H1 (cell line): Measurements from ENCODE around the gene CDCA4.

Experiments used
- CEBPB ChIP-seq: IDR thresholded peaks from 2 replicates; pipeline ENCODE4 v1.6.1; 2012; ENCODE audit warnings: low read depth, low read length
- CHD1 ChIP-seq: IDR thresholded peaks from 2 replicates; pipeline ENCODE4 v1.6.1; 2012; ENCODE audit warnings: low read depth, low read length, improper control_type of control experiment
- CTCF ChIP-seq, 3 experiments: IDR thresholded peaks; 1 replicate in 2 of 3; 2 replicates in 1 of 3; pipeline versions ENCODE4 v1.5.1 to v1.6.1; 2011; ENCODE audit warnings: low read length in 3 of 3, mild to moderate bottlenecking in 3 of 3, inconsistent platforms in 2 of 3, low read depth in 1 of 3, moderate library complexity in 1 of 3; ENCODE audit not compliant: insufficient read depth in 1 of 3; ENCODE audit errors: control extremely low read depth in 1 of 3
- EP300 ChIP-seq, 2 experiments: IDR thresholded peaks; 1 replicate in 1 of 2; 2 replicates in 1 of 2; pipeline ENCODE4 v1.6.1; 2011 to 2012; ENCODE audit warnings: low read depth in 2 of 2, low read length in 2 of 2, mild to moderate bottlenecking in 2 of 2, borderline replicate concordance in 1 of 2, inconsistent platforms in 1 of 2, moderate library complexity in 1 of 2
- EZH2 ChIP-seq: fragments of 200-600 bp; sonication (generic); IDR thresholded peaks from 2 replicates; pipeline ENCODE4 v1.7.1; 2012; ENCODE audit warnings: low read depth, mild to moderate bottlenecking, moderate library complexity, low read length, inconsistent platforms; ENCODE audit not compliant: severe bottlenecking
- POLR2A ChIP-seq, 2 experiments: IDR thresholded peaks; 1 replicate in 1 of 2; 2 replicates in 1 of 2; pipeline ENCODE4 v1.6.1; 2011; ENCODE audit warnings: low read depth in 2 of 2, low read length in 2 of 2, mild to moderate bottlenecking in 2 of 2; ENCODE audit errors: control extremely low read depth in 1 of 2
- POLR2AphosphoS5 ChIP-seq: IDR thresholded peaks from 2 replicates; pipeline ENCODE4 v1.6.1; 2011; ENCODE audit warnings: low read depth, low read length
- SAP30 ChIP-seq: fragments of 300-600 bp; sonication (generic); IDR thresholded peaks from 2 replicates; pipeline ENCODE4 v1.7.1; 2012; ENCODE audit warnings: low read length, moderate library complexity, mild to moderate bottlenecking, inconsistent platforms; ENCODE audit not compliant: insufficient read depth, insufficient replicate concordance
- TBP ChIP-seq: IDR thresholded peaks from 2 replicates; pipeline ENCODE4 v1.6.1; 2011; ENCODE audit warnings: low read depth, low read length, improper control_type of control experiment

DNA sequence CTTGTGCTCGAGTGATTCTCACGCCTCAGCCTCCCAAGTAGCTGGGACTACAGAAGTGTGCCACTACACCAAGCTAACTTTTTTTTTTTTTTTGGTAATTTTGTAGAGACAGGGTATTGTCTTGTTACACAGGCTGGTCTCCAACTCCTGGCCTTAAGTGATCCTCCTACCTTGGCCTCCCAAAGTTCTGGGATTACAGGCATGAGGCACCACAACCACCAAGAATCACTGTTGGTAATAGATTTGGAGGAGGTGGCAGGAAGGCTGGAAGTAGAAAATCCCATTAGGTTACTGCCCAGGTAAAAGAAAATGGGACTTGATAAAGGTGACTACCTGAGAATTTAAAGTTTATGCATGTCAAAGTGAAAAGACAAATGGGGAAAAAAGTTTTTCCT lies 1.4 kb upstream of the CDCA4 start:
- no peak for TF ChIP-seq CTCF (IDR thresholded peaks at IDR 0.05; ENCODE audit: control extremely low read depth in 1 of 3, insufficient read depth in 1 of 3, low read depth in 1 of 3, low read length in 3 of 3)
- TF ChIP-seq EP300 (IDR thresholded peaks at IDR 0.05; ENCODE audit: borderline replicate concordance in 1 of 2, low read depth in 2 of 2, low read length in 2 of 2) = no peak
- no peak for TF ChIP-seq CHD1
- TF ChIP-seq POLR2AphosphoS5 = no peak
- no peak for TF ChIP-seq CEBPB
- TF ChIP-seq SAP30 = no peak
- no peak for TF ChIP-seq TBP
- TF ChIP-seq EZH2 = no peak
- TF ChIP-seq POLR2A (IDR thresholded peaks at IDR 0.05; ENCODE audit: control extremely low read depth in 1 of 2, low read depth in 2 of 2, low read length in 2 of 2) = no peak
